Trophoblast cell (in vitro differentiated cells and primary cell): ENCODE data around the gene CATSPER4.

Experiments used
- DNase-seq, 2 donors: peaks; one replicate each; pipeline ENCODE4 v3.0.0-alpha.2; 2016
- H2AFZ ChIP-seq: 2 replicates; pipeline ENCODE4 v1.6.1; 2013; ENCODE audit warnings: low read length, moderate library complexity, mild to moderate bottlenecking; ENCODE audit not compliant: insufficient read depth, poor library complexity
- H2AK5ac ChIP-seq: 2 replicates; pipeline ENCODE4 v1.6.1; 2013; ENCODE audit warnings: mild to moderate bottlenecking, low read length
- H2BK120ac ChIP-seq: 2 replicates; pipeline ENCODE4 v1.6.1; 2013; ENCODE audit warnings: low read length, mild to moderate bottlenecking, moderate library complexity; ENCODE audit not compliant: insufficient read depth, poor library complexity
- H2BK12ac ChIP-seq: 2 replicates; pipeline ENCODE4 v1.6.1; 2013; ENCODE audit warnings: mild to moderate bottlenecking, low read length, moderate library complexity
- H2BK5ac ChIP-seq: 2 replicates; pipeline ENCODE4 v1.6.1; 2013; ENCODE audit warnings: low read length, low read depth, moderate library complexity, mild to moderate bottlenecking; ENCODE audit not compliant: poor library complexity
- H3K14ac ChIP-seq: 2 replicates; pipeline ENCODE4 v1.6.1; 2013; ENCODE audit warnings: mild to moderate bottlenecking, low read length
- H3K18ac ChIP-seq: 2 replicates; pipeline ENCODE4 v1.6.1; 2013; ENCODE audit warnings: mild to moderate bottlenecking, low read length
- H3K23ac ChIP-seq: 2 replicates; pipeline ENCODE4 v1.6.1; 2013; ENCODE audit warnings: low read length
- H3K27ac ChIP-seq: 2 replicates; pipeline ENCODE4 v1.5.1; 2013; ENCODE audit warnings: low read depth, mild to moderate bottlenecking, inconsistent platforms, low read length, moderate library complexity
- H3K27me3 ChIP-seq: 2 replicates; pipeline ENCODE4 v1.6.1; 2013; ENCODE audit warnings: inconsistent platforms, mild to moderate bottlenecking, low read length, moderate library complexity; ENCODE audit not compliant: insufficient read depth
- H3K36me3 ChIP-seq, 2 experiments: 1 replicate in 1 of 2; 2 replicates in 1 of 2; pipeline ENCODE4 v1.6.1; 2013; ENCODE audit warnings: low read length in 2 of 2, mild to moderate bottlenecking in 2 of 2, moderate library complexity in 1 of 2; ENCODE audit not compliant: insufficient read depth in 2 of 2, control insufficient read depth in 1 of 2
- H3K4ac ChIP-seq: 2 replicates; pipeline ENCODE4 v1.6.1; 2013; ENCODE audit warnings: low read depth, mild to moderate bottlenecking, low read length, moderate library complexity
- H3K4me1 ChIP-seq, 2 experiments: 1 replicate in 1 of 2; 2 replicates in 1 of 2; pipeline ENCODE4 v1.6.1; 2013; ENCODE audit warnings: low read length in 2 of 2, mild to moderate bottlenecking in 2 of 2, moderate library complexity in 1 of 2; ENCODE audit not compliant: insufficient read depth in 2 of 2, control insufficient read depth in 1 of 2
- H3K4me2 ChIP-seq: 2 replicates; pipeline ENCODE4 v1.6.1; 2013; ENCODE audit warnings: inconsistent platforms, mild to moderate bottlenecking, low read length, moderate library complexity
- H3K4me3 ChIP-seq: 2 replicates; pipeline ENCODE4 v1.5.1; 2013; ENCODE audit warnings: mild to moderate bottlenecking, low read depth, low read length, inconsistent platforms
- H3K79me1 ChIP-seq: one replicate; pipeline ENCODE4 v1.6.1; 2013; ENCODE audit warnings: low read length
- H3K79me2 ChIP-seq: 2 replicates; pipeline ENCODE4 v1.6.1; 2013; ENCODE audit warnings: low read length, mild to moderate bottlenecking; ENCODE audit not compliant: control insufficient read depth, insufficient read depth, poor library complexity
- H3K9ac ChIP-seq: 2 replicates; pipeline ENCODE4 v1.6.1; 2013; ENCODE audit warnings: mild to moderate bottlenecking, low read length
- H3K9me3 ChIP-seq: 2 replicates; pipeline ENCODE4 v1.6.1; 2013; ENCODE audit warnings: low read depth, mild to moderate bottlenecking, control low read depth, inconsistent platforms, low read length; ENCODE audit not compliant: insufficient read depth
- H4K12ac ChIP-seq: 2 replicates; pipeline ENCODE4 v1.6.1; 2013; ENCODE audit warnings: low read depth, mild to moderate bottlenecking, low read length, moderate library complexity
- H4K8ac ChIP-seq: 2 replicates; pipeline ENCODE4 v1.6.1; 2013; ENCODE audit warnings: low read depth, mild to moderate bottlenecking, low read length, moderate library complexity
- H4K91ac ChIP-seq: one replicate; pipeline ENCODE4 v1.6.1; 2013; ENCODE audit warnings: low read depth, mild to moderate bottlenecking, low read length, moderate library complexity
- WGBS: extraction: QIAGEN DNeasy Blood & Tissue Kit; methylation state at CpG from one replicate; pipeline ENCODE4 v1.1.7; 2013; ENCODE audit warnings: missing lambda C conversion rate; ENCODE audit not compliant: insufficient read length, insufficient coverage; ENCODE audit errors: extremely low coverage; 5-methylcytosine and 5-hydroxymethylcytosine counted together

CATSPER4 gene

GRCh38 chr1:26168410-26169197, 21.8 kb upstream of the CATSPER4 start, which contains the start of gene C1orf232:
Gene C1orf232 (minus strand): TSS chr1:26168963. CDS start chr1:26168499, 464 bp downstream.
- DNase-seq, result no peak
- Histone ChIP-seq H3K9me3 (no peaks in the 10 kb centered on the region), H3K4me2 (peak within 1 kb of the TSS; percentile 74), H3K27ac (peak within 1 kb of the TSS; percentile 11), H4K8ac (peak within 1 kb of the TSS; percentile 90), H3K4me1 (peaks cover 10 to 17% of the 10 kb centered on the region in 2 experiments), H4K12ac (peak within 1 kb of the TSS; percentile 38), H3K14ac (peak within 1 kb of the TSS; percentile 63), H2AFZ (peak within 1 kb of the TSS; percentile 77), H3K9ac (peak within 1 kb of the TSS; percentile 75), H3K18ac (peak within 1 kb of the TSS; percentile 79), H3K27me3 (no peaks in the 10 kb centered on the region), H2AK5ac (no peak within 1 kb of the TSS), H2BK120ac (no peak within 1 kb of the TSS), H3K79me2 (peaks cover 6% of the 10 kb centered on the region), H3K4me3 (peak within 1 kb of the TSS; percentile 82), H3K4ac (peak within 1 kb of the TSS; percentile 37), H4K91ac (peak within 1 kb of the TSS; percentile 76), H3K23ac (no peak within 1 kb of the TSS), H3K79me1 (peaks cover 10% of the 10 kb centered on the region), H3K36me3 (peaks cover 8 to 11% of the 10 kb centered on the region in 2 experiments), H2BK12ac (no peak within 1 kb of the TSS), H2BK5ac (no peak within 1 kb of the TSS)
- no CpG with 5 or more reads among the region's 5 CpGs for WGBS

GRCh38 chr1:26169198-26169554, 21.2 kb upstream of the CATSPER4 start:
- H2AK5ac ChIP-seq, result no peak overlapping the region
- no peak overlapping the region for H2AFZ ChIP-seq
- H3K79me1 ChIP-seq, result peaks cover 10% of the 10 kb centered on the region
- peaks cover 8 to 11% of the 10 kb centered on the region in 2 experiments for H3K36me3 ChIP-seq
- no peak overlapping the region for H3K23ac ChIP-seq
- peak overlapping the region; percentile 15 for H4K8ac ChIP-seq
- H2BK12ac ChIP-seq, result no peak overlapping the region
- no peak overlapping the region for H2BK120ac ChIP-seq
- no peak overlapping the region for H3K27ac ChIP-seq
- no peak overlapping the region for H4K12ac ChIP-seq
- no peak overlapping the region for H4K91ac ChIP-seq
- H3K9me3 ChIP-seq, result no peaks in the 10 kb centered on the region
- no peak overlapping the region for H3K14ac ChIP-seq
- H3K4ac ChIP-seq, result no peak overlapping the region
- no peak overlapping the region for H3K4me3 ChIP-seq
- no peak overlapping the region for H3K9ac ChIP-seq
- H3K79me2 ChIP-seq, result peaks cover 6% of the 10 kb centered on the region
- H3K18ac ChIP-seq, result no peak overlapping the region
- no peak overlapping the region for H2BK5ac ChIP-seq
- no peaks in the 10 kb centered on the region for H3K27me3 ChIP-seq
- H3K4me1 ChIP-seq, result peaks cover 12 to 16% of the 10 kb centered on the region in 2 experiments
- WGBS, result no CpG with 5 or more reads among the region's 4 CpGs
- no peak for DNase-seq
- H3K4me2 ChIP-seq, result peak overlapping the region; percentile 62

GRCh38 chr1:26169669-26170471, 20.5 kb upstream of the CATSPER4 start, which contains the start of gene ZNF593:
Gene ZNF593 (plus strand): TSS chr1:26169908. CDS start chr1:26169984, 76 bp downstream.
- Histone ChIP-seq H3K27ac (peak within 1 kb of the TSS; percentile 11), H2BK5ac (peak within 1 kb of the TSS; percentile 33), H3K14ac (peak within 1 kb of the TSS; percentile 63), H3K4me1 (peaks cover 6 to 10% of the 10 kb centered on the region in 2 experiments), H3K79me2 (peaks cover 5% of the 10 kb centered on the region), H4K8ac (peak within 1 kb of the TSS; percentile 90), H4K91ac (peak within 1 kb of the TSS; percentile 76), H3K4ac (peak within 1 kb of the TSS; percentile 37), H3K4me3 (peak within 1 kb of the TSS; percentile 82), H3K9ac (peak within 1 kb of the TSS; percentile 75), H2BK120ac (peak within 1 kb of the TSS; percentile 19), H3K36me3 (peaks cover 8 to 11% of the 10 kb centered on the region in 2 experiments), H3K27me3 (no peaks in the 10 kb centered on the region), H2AK5ac (peak within 1 kb of the TSS; percentile 52), H3K18ac (peak within 1 kb of the TSS; percentile 79), H3K79me1 (peaks cover 7% of the 10 kb centered on the region), H3K23ac (no peak within 1 kb of the TSS), H4K12ac (peak within 1 kb of the TSS; percentile 38), H3K4me2 (peak within 1 kb of the TSS; percentile 74), H2AFZ (peak within 1 kb of the TSS; percentile 77), H3K9me3 (no peaks in the 10 kb centered on the region), H2BK12ac (no peak within 1 kb of the TSS)
- WGBS, result no CpG with 5 or more reads among the region's 76 CpGs
- peak; percentile 95 to 97 for DNase-seq

- no peak overlapping the region for H3K23ac ChIP-seq
- peak overlapping the region; percentile 75 for H3K9ac ChIP-seq
- peaks cover 6 to 10% of the 10 kb centered on the region in 2 experiments for H3K4me1 ChIP-seq
- peak overlapping the region; percentile 37 for H3K4ac ChIP-seq
- peak overlapping the region; percentile 52 for H2AK5ac ChIP-seq
- no peak overlapping the region for H4K12ac ChIP-seq
- H2BK12ac ChIP-seq, result no peak overlapping the region
- no peak overlapping the region for H3K14ac ChIP-seq
- no CpG with 5 or more reads among the region's 9 CpGs for WGBS
- H3K79me1 ChIP-seq, result peaks cover 7% of the 10 kb centered on the region
- no peak for DNase-seq
- no peak overlapping the region for H3K18ac ChIP-seq
- peaks cover 8 to 11% of the 10 kb centered on the region in 2 experiments for H3K36me3 ChIP-seq
- H3K4me3 ChIP-seq, result peak overlapping the region; percentile 82
- no peaks in the 10 kb centered on the region for H3K27me3 ChIP-seq
- H2AFZ ChIP-seq, result peak overlapping the region; percentile 11
- H4K91ac ChIP-seq, result peak overlapping the region; percentile 5
- peak overlapping the region; percentile 74 for H3K4me2 ChIP-seq
- H3K79me2 ChIP-seq, result peaks cover 5% of the 10 kb centered on the region
- peak overlapping the region; percentile 90 for H4K8ac ChIP-seq
- H3K27ac ChIP-seq, result no peak overlapping the region
- no peaks in the 10 kb centered on the region for H3K9me3 ChIP-seq
- H2BK5ac ChIP-seq, result no peak overlapping the region
- no peak overlapping the region for H2BK120ac ChIP-seq
Measured at GRCh38 chr1:26170472-26170821, 20.0 kb upstream of the CATSPER4 start.
